HepG2 (cell line): Measurements from ENCODE around the gene KRTAP19-8. TPM values are rescaled to one million over a fixed set of nuclear protein-coding genes. Genes with fewer than 3 reads are reported as not detected.

Experiments used
- ATAC-seq: fragments of 200-7000 bp; cut with Tn5 transposase; 3 replicates; pipeline ENCODE4 v1.9.1; 2020; ENCODE audit warnings: mild to moderate bottlenecking, moderate library complexity
- BruUV-seq: library from RNA; stranded (reverse); fragments of 400-500 nt; replicated peaks from 2 replicates; lab custom pipeline; 2021; lab: Mats Ljungman, UMichigan
- CTCF ChIA-PET: fragments of 300-600 bp; formaldehyde crosslinking; extraction: SDS; loops from one replicate; lab custom pipeline; 2021; ENCODE audit warnings: low total read pairs, inconsistent platforms, low intra/inter-chr PET ratio; lab: Yijun Ruan, JAX
- POLR2A ChIA-PET: fragments of 350-600 bp; sonication (Branson Sonifier 250); formaldehyde crosslinking; loops from one replicate; lab custom pipeline; 2020; ENCODE audit warnings: antibody characterized with exemption, inconsistent platforms; lab: Yijun Ruan, JAX
- DNase-seq: peaks from one replicate; pipeline ENCODE4 v3.0.0-alpha.2; 2015; ENCODE audit warnings: low spot score
- FAIRE-seq: peaks from 3 replicates; lab custom pipeline; 2011; peaks lifted over from hg19 to GRCh38; lab: Jason Lieb, UNC
- H2AFZ ChIP-seq: one replicate; pipeline ENCODE4 v1.6.1; 2011; ENCODE audit warnings: low read length, inconsistent platforms
- H3K27ac ChIP-seq: fragments of 300-600 bp; 3 replicates; pipeline ENCODE4 v1.8.0; 2011; ENCODE audit warnings: mixed run types, mild to moderate bottlenecking, mixed read lengths, low read length, inconsistent platforms; ENCODE audit not compliant: insufficient read depth; ENCODE audit errors: extremely low read length
- H3K27me3 ChIP-seq, 2 experiments: fragments of 200-600 bp in 1 of 2; 2 replicates in 1 of 2; 3 replicates in 1 of 2; pipeline versions ENCODE4 v1.6.0 to v1.8.0; 2011; ENCODE audit warnings: low read length in 2 of 2, mild to moderate bottlenecking in 2 of 2, moderate library complexity in 2 of 2, inconsistent platforms in 1 of 2; ENCODE audit not compliant: insufficient read depth in 2 of 2, control insufficient read depth in 1 of 2
- H3K36me3 ChIP-seq, 2 experiments: fragments of 200-600 bp in 1 of 2; replicated peaks in 1 of 2; 2 replicates in 1 of 2; 3 replicates in 1 of 2; pipeline versions ENCODE4 v1.5.1 to v1.8.0; 2011; ENCODE audit warnings: low read length in 2 of 2, inconsistent platforms in 1 of 2; ENCODE audit not compliant: insufficient read depth in 2 of 2, control insufficient read depth in 1 of 2
- H3K4me1 ChIP-seq: 2 replicates; pipeline ENCODE4 v1.5.1; 2012; ENCODE audit warnings: low read length, inconsistent platforms; ENCODE audit not compliant: insufficient read depth
- H3K4me2 ChIP-seq: 2 replicates; pipeline ENCODE4 v1.6.0; 2011; ENCODE audit warnings: low read depth, low read length, inconsistent platforms
- H3K4me3 ChIP-seq, 3 experiments: fragments of 200-600 bp in 1 of 3; sonication (generic), shearing (Covaris generic) in 1 of 3; replicated peaks in 1 of 3; 2 replicates each; pipeline ENCODE4 v1.5.1; 2011 to 2016; ENCODE audit warnings: low read length in 3 of 3, inconsistent platforms in 2 of 3, low read depth in 2 of 3, mild to moderate bottlenecking in 2 of 3, control low read depth in 1 of 3, mixed read lengths in 1 of 3; ENCODE audit not compliant: insufficient read depth in 1 of 3
- H3K79me2 ChIP-seq: one replicate; pipeline ENCODE4 v1.6.1; 2011; ENCODE audit warnings: low read length, inconsistent platforms; ENCODE audit not compliant: insufficient read depth
- H3K9ac ChIP-seq: 2 replicates; pipeline ENCODE4 v1.6.0; 2011; ENCODE audit warnings: mild to moderate bottlenecking, low read depth, low read length, inconsistent platforms; ENCODE audit not compliant: insufficient read depth
- H3K9me3 ChIP-seq: 2 replicates; pipeline ENCODE4 v1.5.1; 2012; ENCODE audit warnings: mild to moderate bottlenecking, low read length
- H4K20me1 ChIP-seq: 2 replicates; pipeline ENCODE4 v1.6.0; 2011; ENCODE audit warnings: inconsistent platforms, mild to moderate bottlenecking, low read length, moderate library complexity; ENCODE audit not compliant: insufficient read depth
- CAMTA2 ChIP-seq: sonication (generic); formaldehyde crosslinking; IDR thresholded peaks from 2 replicates; pipeline ENCODE4 v1.4.0; 2020; ENCODE audit warnings: mild to moderate bottlenecking, missing genetic modification reagents, borderline replicate concordance
- FOXC1 ChIP-seq: sonication (generic); formaldehyde crosslinking; IDR thresholded peaks from 2 replicates; pipeline ENCODE4 v1.8.0; 2022; ENCODE audit warnings: mild to moderate bottlenecking, missing genetic modification reagents, borderline replicate concordance
- IRF2 ChIP-seq: IDR thresholded peaks from 2 replicates; pipeline ENCODE4 v1.6.1; 2018; ENCODE audit warnings: missing genetic modification reagents, missing compliant biosample characterization
- MTA3 ChIP-seq: sonication (generic); formaldehyde crosslinking; IDR thresholded peaks from 2 replicates; pipeline ENCODE4 v1.4.0; 2020; ENCODE audit warnings: missing genetic modification reagents
- MXD4 ChIP-seq: IDR thresholded peaks from 2 replicates; pipeline ENCODE4 v1.6.1; 2016; ENCODE audit warnings: mild to moderate bottlenecking, missing biosample characterization, missing genetic modification reagents
- SETDB1 ChIP-seq: sonication (generic); formaldehyde crosslinking; IDR thresholded peaks from 2 replicates; pipeline ENCODE4 v1.5.1; 2020; ENCODE audit warnings: missing genetic modification reagents, mild to moderate bottlenecking, borderline replicate concordance
- SMAD1 ChIP-seq: sonication (generic); formaldehyde crosslinking; IDR thresholded peaks from 2 replicates; pipeline ENCODE4 v1.4.0; 2020; ENCODE audit warnings: missing genetic modification reagents, low read depth, mild to moderate bottlenecking, borderline replicate concordance
- SP1 ChIP-seq, 2 experiments: fragments of 450-650 bp in 1 of 2; sonication (generic) in 1 of 2; formaldehyde crosslinking in 1 of 2; IDR thresholded peaks; 2 replicates each; pipeline versions ENCODE4 v1.4.0 to v1.6.1; 2016 to 2020; ENCODE audit warnings: missing genetic modification reagents in 1 of 2
- SUZ12 ChIP-seq: fragments of 150-350 bp; IDR thresholded peaks from 2 replicates; pipeline ENCODE4 v1.6.1; 2014; ENCODE audit warnings: low read depth, low read length
- ZKSCAN5 ChIP-seq: sonication (generic); formaldehyde crosslinking; IDR thresholded peaks from 2 replicates; pipeline ENCODE4 v1.5.1; 2020; ENCODE audit warnings: mild to moderate bottlenecking, missing genetic modification reagents
- ZNF207 ChIP-seq: fragments of 450-650 bp; IDR thresholded peaks from 2 replicates; pipeline ENCODE4 v1.6.1; 2016; ENCODE audit warnings: antibody characterized with exemption, borderline replicate concordance
- ZNF431 ChIP-seq: sonication (generic); formaldehyde crosslinking; IDR thresholded peaks from 2 replicates; pipeline ENCODE4 v1.9.0; 2022; ENCODE audit warnings: missing genetic modification reagents, low read depth, mild to moderate bottlenecking, borderline replicate concordance
- ZNF720 ChIP-seq: sonication (generic); formaldehyde crosslinking; IDR thresholded peaks from 2 replicates; pipeline ENCODE4 v1.4.0; 2020; ENCODE audit warnings: missing genetic modification reagents
- ZSCAN30 ChIP-seq: sonication (generic); formaldehyde crosslinking; IDR thresholded peaks from 2 replicates; pipeline ENCODE4 v1.5.0; 2020; ENCODE audit warnings: mild to moderate bottlenecking, missing genetic modification reagents
- WGBS: methylation state at CpG from one replicate; pipeline ENCODE4 v1.1.6; 2017; ENCODE audit warnings: low lambda C conversion rate; 5-methylcytosine and 5-hydroxymethylcytosine counted together
- in situ Hi-C: cut with HindIII; loops from 2 replicates; pipeline ENCODE4 v1.10.0; 2017; ENCODE audit warnings: low pct_unique_long_range_greater_than_20kb; ENCODE audit not compliant: extremely low pct_ligation_motif_present
- intact Hi-C: fragments of 100-400 bp; cut with micrococcal nuclease; formaldehyde crosslinking; loops from one replicate; pipeline ENCODE4 v1.10.0; 2022; ENCODE audit not compliant: unreplicated experiment
- polyA plus RNA-seq, 8 experiments: library from polyadenylated mRNA; depleted of rRNA in 3 of 8; stranded (reverse) in 7 of 8; unstranded in 1 of 8; fragments of >200 nt; fragmentation: Illumina TruSeq in 4 of 8; extraction: Trizol in 4 of 8; gene quantifications; 2 replicates each; pipeline versions ENCODE4 v1.2.1 to v1.2.3, GENCODE V29; 2011 to 2016; ENCODE audit warnings: low read depth in 4 of 8, missing spikeins in 1 of 8, mixed read lengths in 1 of 8; ENCODE audit not compliant: insufficient read depth in 1 of 8
- total RNA-seq, 5 experiments: library from RNA; depleted of rRNA; stranded (reverse); fragments of >200 nt; fragmentation: Illumina TruSeq; extraction: Trizol; gene quantifications; 2 replicates each; pipeline ENCODE4 v1.2.3, GENCODE V29; 2016; ENCODE audit warnings: low read depth in 1 of 5
- TF ChIP-seq, protein P1 (sequence below): fragments of 450-650 bp; IDR thresholded peaks from 2 replicates; pipeline ENCODE4 v1.6.1; 2017
- TF ChIP-seq, protein P2 (sequence below): fragments of 450-650 bp; IDR thresholded peaks from 2 replicates; pipeline ENCODE4 v1.6.1; 2016

Gene KRTAP19-8
- total and polyA plus RNA-seq, 2 of the 13 experiments (the other 11 are each of a cell fraction or from before 2014, with no cell fraction given), result not detected

DNA sequence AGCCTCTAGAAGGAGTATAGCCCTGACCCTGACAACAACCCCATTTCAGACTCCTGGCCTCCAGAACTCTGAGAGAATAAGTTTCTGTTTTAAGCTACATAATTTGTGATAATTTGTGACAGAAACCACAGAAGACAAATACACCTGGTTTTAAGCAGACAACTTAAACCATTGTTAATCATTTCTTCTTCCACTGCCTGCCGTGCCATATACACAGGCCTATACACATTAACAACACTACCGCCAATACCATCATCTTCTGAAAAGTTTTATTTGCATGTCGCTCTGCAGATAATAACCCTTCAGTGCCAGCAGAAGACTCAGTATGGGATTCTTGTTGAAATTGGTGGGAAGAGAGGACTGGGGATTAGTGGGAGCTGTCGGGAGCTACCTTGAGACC lies 39.9 kb upstream of the KRTAP19-8 start:
- Histone ChIP-seq H3K36me3 (no peaks in the 10 kb centered on the region), H2AFZ (no peak overlapping the region)
- in situ Hi-C loops, result loop anchor here (25.0 kb wide), 3 partner anchors 741 to 1991 kb away; partner anchors contain the start of genes KRTAP23-1 and KRTAP27-1
- ATAC-seq, result no peak
- POLR2A ChIA-PET, result no interaction called here
- 45% methylated on average over 4 of the region's 4 CpGs for WGBS
- TF ChIP-seq ZSCAN30 (CRISPR knock-in tag) (no peak), ZNF720 (CRISPR knock-in tag) (no peak), MXD4 (CRISPR knock-in tag) (no peak), FOXC1 (CRISPR knock-in tag) (no peak), SMAD1 (CRISPR knock-in tag) (no peak), SETDB1 (no peak), ZNF207 (no peak), IRF2 (CRISPR knock-in tag) (no peak), CAMTA2 (CRISPR knock-in tag) (no peak), SP1 (IDR thresholded peaks at IDR 0.05) (no peak), SP1 (CRISPR knock-in tag; IDR thresholded peaks at IDR 0.05) (no peak), SUZ12 (no peak), ZKSCAN5 (CRISPR knock-in tag) (no peak), ZNF431 (no peak), MTA3 (CRISPR knock-in tag) (no peak)
- TF ChIP-seq, protein P1, sequence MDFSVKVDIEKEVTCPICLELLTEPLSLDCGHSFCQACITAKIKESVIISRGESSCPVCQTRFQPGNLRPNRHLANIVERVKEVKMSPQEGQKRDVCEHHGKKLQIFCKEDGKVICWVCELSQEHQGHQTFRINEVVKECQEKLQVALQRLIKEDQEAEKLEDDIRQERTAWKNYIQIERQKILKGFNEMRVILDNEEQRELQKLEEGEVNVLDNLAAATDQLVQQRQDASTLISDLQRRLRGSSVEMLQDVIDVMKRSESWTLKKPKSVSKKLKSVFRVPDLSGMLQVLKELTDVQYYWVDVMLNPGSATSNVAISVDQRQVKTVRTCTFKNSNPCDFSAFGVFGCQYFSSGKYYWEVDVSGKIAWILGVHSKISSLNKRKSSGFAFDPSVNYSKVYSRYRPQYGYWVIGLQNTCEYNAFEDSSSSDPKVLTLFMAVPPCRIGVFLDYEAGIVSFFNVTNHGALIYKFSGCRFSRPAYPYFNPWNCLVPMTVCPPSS, result no peak
- TF ChIP-seq, protein P2, sequence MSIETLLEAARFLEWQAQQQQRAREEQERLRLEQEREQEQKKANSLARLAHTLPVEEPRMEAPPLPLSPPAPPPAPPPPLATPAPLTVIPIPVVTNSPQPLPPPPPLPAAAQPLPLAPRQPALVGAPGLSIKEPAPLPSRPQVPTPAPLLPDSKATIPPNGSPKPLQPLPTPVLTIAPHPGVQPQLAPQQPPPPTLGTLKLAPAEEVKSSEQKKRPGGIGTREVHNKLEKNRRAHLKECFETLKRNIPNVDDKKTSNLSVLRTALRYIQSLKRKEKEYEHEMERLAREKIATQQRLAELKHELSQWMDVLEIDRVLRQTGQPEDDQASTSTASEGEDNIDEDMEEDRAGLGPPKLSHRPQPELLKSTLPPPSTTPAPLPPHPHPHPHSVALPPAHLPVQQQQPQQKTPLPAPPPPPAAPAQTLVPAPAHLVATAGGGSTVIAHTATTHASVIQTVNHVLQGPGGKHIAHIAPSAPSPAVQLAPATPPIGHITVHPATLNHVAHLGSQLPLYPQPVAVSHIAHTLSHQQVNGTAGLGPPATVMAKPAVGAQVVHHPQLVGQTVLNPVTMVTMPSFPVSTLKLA, result no peak
- TF ChIP-seq, all 625 proteins: peak for 0
- Histone ChIP-seq H3K9ac (no peak overlapping the region), H3K27ac (no peak overlapping the region), H3K4me2 (no peak overlapping the region), H3K4me3 (no peak overlapping the region), H3K9me3 (0 out of 2 replicates have a peak, but pooled peaks cover 25% of the 10 kb centered on the region), H3K4me1 (no peaks in the 10 kb centered on the region), H4K20me1 (no peaks in the 10 kb centered on the region), H3K79me2 (no peaks in the 10 kb centered on the region), H3K27me3 (no peaks in the 10 kb centered on the region)
- intact Hi-C loops, result no loop called here
- no peak for FAIRE-seq
- no peak for DNase-seq
- BruUV-seq, result no TSS peak
- CTCF ChIA-PET, result no interaction called here
